Gastroesophageal sphincter (tissue), 4 donors: Measurements from ENCODE around the gene PARD3B. TPM values are rescaled to one million over a fixed set of nuclear protein-coding genes. Genes with fewer than 3 reads are reported as not detected.
A peak's percentile ranks its signal among the peaks of the same experiment; 100 is the strongest.

ENCODE experiments used
- ATAC-seq: fragments of 150-250 bp; one replicate; pipeline ENCODE4 v1.9.1; 2016; ENCODE audit warnings: mild to moderate bottlenecking, moderate library complexity
- H3K27ac ChIP-seq, 4 donors: fragments of 200-600 bp; sonication (generic) in 3 of 4; 1 replicate in 3 of 4; 2 replicates in 1 of 4; pipeline ENCODE4 v1.5.1; 2016 to 2019
- H3K27me3 ChIP-seq: fragments of 200-600 bp; sonication (generic); one replicate; pipeline ENCODE4 v1.5.1; 2019
- H3K36me3 ChIP-seq, 2 donors: fragments of 200-600 bp; sonication (generic); one replicate each; pipeline ENCODE4 v1.5.1; 2019; ENCODE audit warnings: control low read depth in 1 of 2
- H3K4me1 ChIP-seq, 3 donors: fragments of 200-600 bp; sonication (generic); 1 replicate in 2 of 3; 2 replicates in 1 of 3; pipeline ENCODE4 v1.5.1; 2016 to 2019; ENCODE audit warnings: control low read depth in 2 of 3
- H3K4me3 ChIP-seq, 2 donors: fragments of 200-600 bp; sonication (generic); one replicate each; pipeline ENCODE4 v1.5.1; 2019; ENCODE audit warnings: mild to moderate bottlenecking in 1 of 2, moderate library complexity in 1 of 2
- H3K9me3 ChIP-seq, 3 donors: fragments of 200-600 bp; sonication (generic); one replicate each; pipeline ENCODE4 v1.5.1; 2017 to 2019; ENCODE audit warnings: control low read depth in 2 of 3
- CTCF ChIP-seq, 4 experiments: fragments of 200-600 bp in 2 of 4; fragments of 450-650 bp in 2 of 4; sonication (generic) in 1 of 4; IDR thresholded peaks; one replicate each; pipeline ENCODE4 v1.5.1; 2017 to 2019; ENCODE audit warnings: antibody characterized with exemption in 4 of 4, mild to moderate bottlenecking in 2 of 4, moderate library complexity in 2 of 4
- EP300 ChIP-seq: sonication (generic); formaldehyde crosslinking; IDR thresholded peaks from one replicate; pipeline ENCODE4 v1.6.1; 2017; ENCODE audit warnings: antibody characterized with exemption, mild to moderate bottlenecking
- POLR2A ChIP-seq, 2 donors: fragments of 450-650 bp; IDR thresholded peaks; one replicate each; pipeline ENCODE4 v1.6.1; 2017; ENCODE audit warnings: antibody characterized with exemption in 2 of 2, mild to moderate bottlenecking in 2 of 2, moderate library complexity in 1 of 2
- POLR2AphosphoS5 ChIP-seq: sonication (generic); formaldehyde crosslinking; IDR thresholded peaks from one replicate; pipeline ENCODE4 v1.6.1; 2017; ENCODE audit warnings: antibody characterized with exemption
- WGBS, 2 donors: methylation state at CpG; one replicate each; pipeline ENCODE4 v1.1.5; 2018; ENCODE audit warnings: low coverage in 1 of 2; 5-methylcytosine and 5-hydroxymethylcytosine counted together
- total RNA-seq, 4 donors: library from RNA; depleted of rRNA; stranded (reverse); fragments of >200 nt; gene quantifications; one replicate each; pipeline ENCODE4 v1.1.0, GENCODE V29; 2016

The PARD3B gene
- total RNA-seq, 4 donors from 2014 or later, result 29.6 to 42.2 (median 41.0) TPM

DNA sequence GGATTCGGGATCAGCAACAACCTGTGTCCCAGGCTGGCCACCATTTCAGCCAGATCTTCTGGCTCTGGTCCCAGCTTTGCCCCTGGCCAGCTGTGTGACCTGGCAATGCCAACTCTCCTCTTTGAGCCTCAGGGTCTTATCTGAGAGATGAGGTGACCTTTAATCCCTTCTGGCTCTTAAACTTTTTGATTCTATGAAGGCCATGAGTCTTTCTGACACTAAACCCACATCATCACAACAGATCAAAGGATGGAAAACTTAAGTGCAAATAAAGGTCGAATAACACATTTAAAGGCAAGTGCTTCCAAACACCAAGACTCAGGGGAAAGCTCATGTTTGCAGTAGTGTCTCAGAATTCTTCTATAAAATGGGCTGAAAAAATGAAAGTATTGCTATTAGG is 645.3 kb downstream of the PARD3B start:
- TF ChIP-seq POLR2A (IDR thresholded peaks at IDR 0.05) (no peak), EP300 (no peak)
- ATAC-seq, result no peak
- WGBS, 2 donors, result 71 to 83% methylated on average over 1 to 2 of the region's 2 CpGs
- Histone ChIP-seq H3K4me3 (no peak overlapping the region), H3K9me3 (no peaks in the 10 kb centered on the region), H3K27ac (no peak overlapping the region), H3K36me3 (peaks cover 0 to 15% of the 10 kb centered on the region in 2 donors), H3K27me3 (no peaks in the 10 kb centered on the region), H3K4me1 (peaks cover 0 to 8% (median 0%) of the 10 kb centered on the region in 3 donors)

DNA sequence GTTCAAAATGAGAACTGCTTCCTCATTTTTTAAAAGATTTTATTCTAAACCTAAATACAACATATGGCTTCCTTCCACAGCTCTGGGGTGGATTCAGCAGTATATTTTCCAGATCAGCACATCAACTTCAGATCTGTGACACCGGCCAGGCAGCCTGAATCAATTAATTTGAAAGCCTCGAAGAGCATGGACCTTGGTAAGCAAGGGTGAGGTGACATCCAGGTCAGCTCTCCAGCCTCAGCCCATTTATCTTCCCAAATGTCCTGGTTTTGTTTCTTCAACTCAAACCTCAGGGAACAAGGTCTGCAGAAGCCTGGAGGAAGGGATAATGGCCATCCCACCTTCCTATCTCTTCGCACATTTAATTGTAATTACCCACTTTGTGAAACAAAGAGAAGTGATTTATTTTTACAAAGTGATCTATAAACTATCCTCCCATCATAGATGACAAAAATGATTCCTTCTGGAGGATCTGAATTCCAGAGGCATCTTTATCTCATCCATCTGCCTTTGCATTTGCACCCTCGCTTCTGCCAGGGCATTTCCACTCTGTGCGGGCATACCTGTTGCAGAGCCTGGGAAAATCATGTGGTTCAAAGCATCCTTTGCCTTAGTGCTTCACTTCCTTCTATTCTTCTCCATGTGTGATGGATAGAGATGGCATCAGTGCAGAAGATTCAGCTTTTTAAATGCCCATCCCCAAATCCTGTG is 648.0 kb downstream of the PARD3B start:
- no peaks in the 10 kb centered on the region for H3K9me3 ChIP-seq
- WGBS, 2 donors, result 64 to 82% methylated on average over 3 to 5 of the region's 5 CpGs
- no peak overlapping the region for H3K27ac ChIP-seq
- H3K27me3 ChIP-seq, result no peaks in the 10 kb centered on the region
- H3K4me3 ChIP-seq, result no peak overlapping the region
- no peak for ATAC-seq
- H3K4me1 ChIP-seq, result peaks cover 0 to 12% (median 5%) of the 10 kb centered on the region in 3 donors
- peaks cover 0 to 10% of the 10 kb centered on the region in 2 donors for H3K36me3 ChIP-seq
- TF ChIP-seq POLR2A (IDR thresholded peaks at IDR 0.05), result no peak
- no peak for TF ChIP-seq POLR2AphosphoS5
- TF ChIP-seq EP300, result no peak
- TF ChIP-seq CTCF (IDR thresholded peaks at IDR 0.05), result no peak

DNA sequence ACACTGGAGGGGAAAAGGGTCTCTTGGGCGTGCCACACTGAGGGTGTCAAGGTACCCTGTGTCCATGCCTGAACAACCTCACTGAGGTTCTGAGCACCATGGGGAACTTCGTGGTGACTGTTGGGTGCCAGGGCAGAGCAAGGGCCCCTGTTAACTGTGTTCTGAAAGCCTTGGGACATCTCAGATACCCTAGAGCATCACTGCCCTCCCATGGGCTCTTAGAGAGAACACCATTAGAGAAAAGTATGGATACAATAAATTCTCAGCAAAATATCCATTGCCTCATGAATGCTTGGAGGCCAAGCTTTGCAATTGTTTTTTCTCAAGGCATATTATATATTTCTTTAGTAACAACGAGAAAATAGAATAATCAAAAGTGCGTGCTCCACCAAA is 648.6 kb downstream of the PARD3B start:
- peaks cover 0 to 10% (median 5%) of the 10 kb centered on the region in 3 donors for H3K4me1 ChIP-seq
- WGBS, 2 donors, result 80 to 86% methylated on average over 3 to 4 of the region's 4 CpGs
- H3K27ac ChIP-seq, result no peak overlapping the region
- no peaks in the 10 kb centered on the region for H3K9me3 ChIP-seq
- no peak for ATAC-seq
- peaks cover 0 to 10% of the 10 kb centered on the region in 2 donors for H3K36me3 ChIP-seq
- H3K27me3 ChIP-seq, result no peaks in the 10 kb centered on the region
- TF ChIP-seq POLR2AphosphoS5 (no peak), POLR2A (IDR thresholded peaks at IDR 0.05) (no peak), EP300 (no peak), CTCF (IDR thresholded peaks at IDR 0.05) (no peak)
- H3K4me3 ChIP-seq, result no peak overlapping the region

GRCh38 chr2:205197468-205198139 is 652.3 kb downstream of the PARD3B start:
- Histone ChIP-seq H3K27ac (peak overlapping the region in 2 of 4 donors; percentile 6 to 33), H3K27me3 (no peaks in the 10 kb centered on the region), H3K4me1 (peaks cover 0 to 10% (median 5%) of the 10 kb centered on the region in 3 donors), H3K4me3 (no peak overlapping the region), H3K9me3 (no peaks in the 10 kb centered on the region), H3K36me3 (peaks cover 0 to 10% of the 10 kb centered on the region in 2 donors)
- no peak for ATAC-seq
- TF ChIP-seq EP300 (no peak), CTCF (IDR thresholded peaks at IDR 0.05) (no peak), POLR2A (IDR thresholded peaks at IDR 0.05) (no peak), POLR2AphosphoS5 (no peak)

- H3K27ac ChIP-seq, result peak overlapping the region in 2 of 4 donors; percentile 6 to 33
- TF ChIP-seq EP300 (no peak), CTCF (IDR thresholded peaks at IDR 0.05) (no peak), POLR2A (IDR thresholded peaks at IDR 0.05) (no peak), POLR2AphosphoS5 (no peak)
- no peaks in the 10 kb centered on the region for H3K9me3 ChIP-seq
- H3K27me3 ChIP-seq, result no peaks in the 10 kb centered on the region
- H3K4me3 ChIP-seq, result no peak overlapping the region
- ATAC-seq, result peak; percentile 34
- peaks cover 0 to 10% (median 5%) of the 10 kb centered on the region in 3 donors for H3K4me1 ChIP-seq
- 22 to 28% methylated on average over 2 to 3 of the region's 3 CpGs for WGBS, 2 donors
- peaks cover 0 to 8% of the 10 kb centered on the region in 2 donors for H3K36me3 ChIP-seq
Observed at GRCh38 chr2:205198140-205198525, 652.9 kb downstream of the PARD3B start.
